Gastrocnemius medialis (tissue), 4 donors: ENCODE data around the gene PTCRA.

Source experiments
- POLR2A ChIP-seq, 2 donors: fragments of 450-650 bp; IDR thresholded peaks; one replicate each; pipeline ENCODE4 v1.6.1; 2017; ENCODE audit warnings: antibody characterized with exemption in 2 of 2, mild to moderate bottlenecking in 2 of 2, moderate library complexity in 2 of 2
- TF ChIP-seq, protein P1 (sequence below), 5 experiments: fragments of 450-650 bp in 3 of 5; fragments of 200-600 bp in 2 of 5; sonication (generic) in 2 of 5; IDR thresholded peaks in 4 of 5; conservative IDR thresholded peaks in 1 of 5; 1 replicate in 4 of 5; 2 replicates in 1 of 5; pipeline ENCODE4 v1.5.1; 2016 to 2019; ENCODE audit warnings: antibody characterized with exemption in 5 of 5, mild to moderate bottlenecking in 3 of 5, moderate library complexity in 3 of 5

DNA sequence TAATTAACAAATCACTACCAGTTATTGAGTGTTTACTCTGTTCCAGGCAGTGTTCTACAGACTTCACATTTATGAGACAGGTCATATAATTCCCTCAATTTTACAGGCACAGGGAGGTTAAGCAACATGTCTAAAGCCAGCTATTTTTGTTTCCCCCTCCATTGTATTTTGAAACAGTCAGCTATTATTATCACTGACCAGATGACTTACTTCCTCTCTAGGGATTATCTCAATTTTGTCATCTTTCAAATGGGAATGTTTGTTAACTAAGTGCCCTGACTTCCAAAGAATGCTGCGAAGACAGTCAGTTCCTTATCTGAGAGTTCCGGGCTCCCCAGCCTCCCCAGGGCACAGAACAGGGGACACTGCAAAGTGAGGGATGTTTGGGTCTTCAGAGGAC is 7.8 kb downstream of the PTCRA start:
- TF ChIP-seq, protein P1, sequence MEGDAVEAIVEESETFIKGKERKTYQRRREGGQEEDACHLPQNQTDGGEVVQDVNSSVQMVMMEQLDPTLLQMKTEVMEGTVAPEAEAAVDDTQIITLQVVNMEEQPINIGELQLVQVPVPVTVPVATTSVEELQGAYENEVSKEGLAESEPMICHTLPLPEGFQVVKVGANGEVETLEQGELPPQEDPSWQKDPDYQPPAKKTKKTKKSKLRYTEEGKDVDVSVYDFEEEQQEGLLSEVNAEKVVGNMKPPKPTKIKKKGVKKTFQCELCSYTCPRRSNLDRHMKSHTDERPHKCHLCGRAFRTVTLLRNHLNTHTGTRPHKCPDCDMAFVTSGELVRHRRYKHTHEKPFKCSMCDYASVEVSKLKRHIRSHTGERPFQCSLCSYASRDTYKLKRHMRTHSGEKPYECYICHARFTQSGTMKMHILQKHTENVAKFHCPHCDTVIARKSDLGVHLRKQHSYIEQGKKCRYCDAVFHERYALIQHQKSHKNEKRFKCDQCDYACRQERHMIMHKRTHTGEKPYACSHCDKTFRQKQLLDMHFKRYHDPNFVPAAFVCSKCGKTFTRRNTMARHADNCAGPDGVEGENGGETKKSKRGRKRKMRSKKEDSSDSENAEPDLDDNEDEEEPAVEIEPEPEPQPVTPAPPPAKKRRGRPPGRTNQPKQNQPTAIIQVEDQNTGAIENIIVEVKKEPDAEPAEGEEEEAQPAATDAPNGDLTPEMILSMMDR (IDR thresholded peaks at IDR 0.05 in 4 of 5, conservative IDR thresholded peaks at IDR 0.05 in 1 of 5) = no peak
- no peak for TF ChIP-seq POLR2A (IDR thresholded peaks at IDR 0.05)
